Measurements from ENCODE around the gene SERPINE2.

DNA sequence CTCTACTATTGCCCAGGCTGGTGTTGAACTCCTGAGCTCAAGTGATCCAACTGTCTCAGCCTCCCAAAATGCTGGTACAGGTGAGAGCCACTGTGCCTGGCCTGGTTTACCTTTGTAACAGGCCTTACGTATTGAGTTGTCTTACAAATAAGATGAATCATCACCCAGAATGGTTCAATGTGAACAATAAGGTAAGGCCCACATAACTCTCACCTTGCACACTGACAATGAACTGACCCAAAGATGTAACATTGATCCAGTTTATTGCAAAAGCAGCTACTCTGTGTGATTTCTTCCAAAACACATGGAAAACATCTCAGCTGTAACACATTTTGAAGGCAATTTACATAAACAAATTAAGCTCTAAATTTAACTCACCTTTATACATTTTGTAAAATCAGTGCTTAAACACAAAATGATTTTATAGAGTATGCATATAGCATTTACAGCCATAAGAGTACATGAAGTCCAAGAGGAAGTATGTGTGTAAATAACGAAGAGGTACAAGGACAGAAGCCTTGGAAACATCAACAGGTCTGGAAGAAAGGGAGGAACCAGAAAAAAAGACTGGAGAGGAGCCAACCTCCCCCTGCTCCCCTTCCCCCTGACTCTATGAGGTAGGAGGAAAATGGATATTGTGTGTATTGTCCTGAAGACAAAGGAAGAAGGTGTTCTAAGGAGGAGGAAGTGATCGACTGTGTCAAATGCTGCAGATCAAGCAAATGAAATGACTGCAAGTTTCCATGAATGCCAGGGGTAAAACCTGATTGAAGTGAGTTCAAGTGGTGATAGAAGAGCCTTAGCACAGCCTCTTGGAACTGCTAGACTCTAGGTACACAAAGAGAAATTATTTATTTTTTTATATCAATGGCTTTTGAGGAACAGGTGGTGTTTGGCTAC is 88.4 kb downstream of the SERPINE2 start:
- TF ChIP-seq, protein P1, sequence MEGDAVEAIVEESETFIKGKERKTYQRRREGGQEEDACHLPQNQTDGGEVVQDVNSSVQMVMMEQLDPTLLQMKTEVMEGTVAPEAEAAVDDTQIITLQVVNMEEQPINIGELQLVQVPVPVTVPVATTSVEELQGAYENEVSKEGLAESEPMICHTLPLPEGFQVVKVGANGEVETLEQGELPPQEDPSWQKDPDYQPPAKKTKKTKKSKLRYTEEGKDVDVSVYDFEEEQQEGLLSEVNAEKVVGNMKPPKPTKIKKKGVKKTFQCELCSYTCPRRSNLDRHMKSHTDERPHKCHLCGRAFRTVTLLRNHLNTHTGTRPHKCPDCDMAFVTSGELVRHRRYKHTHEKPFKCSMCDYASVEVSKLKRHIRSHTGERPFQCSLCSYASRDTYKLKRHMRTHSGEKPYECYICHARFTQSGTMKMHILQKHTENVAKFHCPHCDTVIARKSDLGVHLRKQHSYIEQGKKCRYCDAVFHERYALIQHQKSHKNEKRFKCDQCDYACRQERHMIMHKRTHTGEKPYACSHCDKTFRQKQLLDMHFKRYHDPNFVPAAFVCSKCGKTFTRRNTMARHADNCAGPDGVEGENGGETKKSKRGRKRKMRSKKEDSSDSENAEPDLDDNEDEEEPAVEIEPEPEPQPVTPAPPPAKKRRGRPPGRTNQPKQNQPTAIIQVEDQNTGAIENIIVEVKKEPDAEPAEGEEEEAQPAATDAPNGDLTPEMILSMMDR (IDR thresholded peaks at IDR 0.05) = no peak
- no peak for TF ChIP-seq POLR2A (IDR thresholded peaks at IDR 0.05)
- TF ChIP-seq EP300 (IDR thresholded peaks at IDR 0.05) = no peak

All from stomach (tissue), 4 donors.